Stimulated activated CD4-positive, alpha-beta T cell treated with anti-CD3 and anti-CD28 coated beads, TNF-alpha, amount 100 ng/mL, for 24 hours (primary cell): Measurements from ENCODE around the gene SLC16A6.
A peak's percentile ranks its signal among the peaks of the same experiment; 100 is the strongest.
"Not testable (repeated sequence)": the region's sequence is repeated elsewhere in the genome, so short reads cannot be mapped to it uniquely, and the experiment has no call there.

Experiments used
- DNase-seq, 3 experiments: peaks; one replicate each; pipeline ENCODE4 v3.0.0-alpha.2; 2020; ENCODE audit warnings: low read depth in 3 of 3

The SLC16A6 gene

GRCh38 chr17:68290268-68290954 is 516 bp downstream of the SLC16A6 start:
- DNase-seq: peak in 2 of 3 experiments; percentile 28 to 55

GRCh38 chr17:68289936-68290267 is 1.0 kb downstream of the SLC16A6 start:
- DNase-seq: no peak

GRCh38 chr17:68289473-68289872 is 1.5 kb downstream of the SLC16A6 start:
- DNase-seq: no peak

GRCh38 chr17:68288804-68289203 is 2.1 kb downstream of the SLC16A6 start:
- DNase-seq: no peak

- DNase-seq: no peak
These were observed 2.6 kb downstream of the SLC16A6 start for GRCh38 chr17:68288375-68288774.

- DNase-seq: not testable (repeated sequence)
These were observed 9.0 kb downstream of the SLC16A6 start for GRCh38 chr17:68281965-68282364.

GRCh38 chr17:68277807-68278206 is 13.1 kb downstream of the SLC16A6 start:
- DNase-seq: no peak

- not testable (repeated sequence) for DNase-seq
These were observed 14.6 kb downstream of the SLC16A6 start for GRCh38 chr17:68276339-68276738.

GRCh38 chr17:68273722-68274121 is 17.2 kb downstream of the SLC16A6 start:
- DNase-seq: no peak

GRCh38 chr17:68265833-68266232 is 25.1 kb downstream of the SLC16A6 start:
- not testable (repeated sequence) for DNase-seq

- not testable (repeated sequence) for DNase-seq
These were observed 27.7 kb downstream of the SLC16A6 start for GRCh38 chr17:68263101-68263681.

GRCh38 chr17:68262467-68262866 is 28.5 kb downstream of the SLC16A6 start:
- not testable (repeated sequence) for DNase-seq

GRCh38 chr17:68260051-68260762 is 30.7 kb downstream of the SLC16A6 start:
- DNase-seq: no peak

- DNase-seq: not testable (repeated sequence)
These were observed 31.3 kb downstream of the SLC16A6 start for GRCh38 chr17:68259648-68259951.

GRCh38 chr17:68258890-68259647 is 31.9 kb downstream of the SLC16A6 start:
- DNase-seq: peak; percentile 39 to 73 (median 55)

- no peak for DNase-seq
These were observed 33.0 kb downstream of the SLC16A6 start for GRCh38 chr17:68257934-68258333.

- not testable (repeated sequence) for DNase-seq
These were observed 34.2 kb downstream of the SLC16A6 start for GRCh38 chr17:68256701-68257100.

- DNase-seq: no peak
These were observed 35.0 kb downstream of the SLC16A6 start for GRCh38 chr17:68255731-68256538.

- DNase-seq: no peak
These were observed 35.8 kb downstream of the SLC16A6 start for GRCh38 chr17:68255151-68255550.

GRCh38 chr17:68253426-68253825 is 37.5 kb downstream of the SLC16A6 start:
- not testable (repeated sequence) for DNase-seq

GRCh38 chr17:68249354-68249765 is 41.6 kb downstream of the SLC16A6 start:
- no peak for DNase-seq
